ENCODE measurements around the gene WFS1.

- no peak for TF ChIP-seq CTCF (IDR thresholded peaks at IDR 0.05)
- TF ChIP-seq POLR2A (IDR thresholded peaks at IDR 0.05) = no peak
Measured at GRCh38 chr4:6321361-6321760, 51.7 kb downstream of the WFS1 start.

All from thyroid gland (tissue), 4 donors.